LNCaP clone FGC (cell line): ENCODE data around the gene EXOC4.
A peak's percentile ranks its signal among the peaks of the same experiment; 100 is the strongest.
"Not testable (repeated sequence)": the region's sequence is repeated elsewhere in the genome, so short reads cannot be mapped to it uniquely, and the experiment has no call there.

Source experiments
- DNase-seq: peaks from one replicate; pipeline ENCODE4 v3.0.0-alpha.2; 2011; ENCODE audit warnings: low read depth
- H3K4me3 ChIP-seq: 2 replicates; pipeline ENCODE4 v1.5.1; 2011; ENCODE audit warnings: mild to moderate bottlenecking, low read depth, low read length, control low read depth
- CTCF ChIP-seq: IDR thresholded peaks from 2 replicates; pipeline ENCODE4 v1.5.1; 2012; ENCODE audit warnings: mild to moderate bottlenecking; ENCODE audit not compliant: control insufficient read depth, insufficient read depth; ENCODE audit errors: extremely low read depth

Gene EXOC4

GRCh38 chr7:133886797-133887196, 633.9 kb downstream of the EXOC4 start:
- DNase-seq, result no peak
- H3K4me3 ChIP-seq, result no peak overlapping the region
- no peak for TF ChIP-seq CTCF

- no peak for TF ChIP-seq CTCF
- DNase-seq, result no peak
Measured at GRCh38 chr7:133887459-133887858, 634.6 kb downstream of the EXOC4 start.

GRCh38 chr7:133888061-133888930, 635.4 kb downstream of the EXOC4 start:
- TF ChIP-seq CTCF, result no peak
- peak overlapping the region; percentile 16 for H3K4me3 ChIP-seq
- DNase-seq, result peak; percentile 8

More at GRCh38 chr7:133887459-133887858, 634.6 kb downstream of the EXOC4 start:
- no peak overlapping the region for H3K4me3 ChIP-seq

- no peak overlapping the region for H3K4me3 ChIP-seq
- no peak for DNase-seq
- TF ChIP-seq CTCF, result no peak
Measured at GRCh38 chr7:133904776-133905175, 651.9 kb downstream of the EXOC4 start.

GRCh38 chr7:133906553-133906952, 653.7 kb downstream of the EXOC4 start:
- DNase-seq, H3K4me3 ChIP-seq: not testable (repeated sequence)

- H3K4me3 ChIP-seq, result no peak overlapping the region
- TF ChIP-seq CTCF, result no peak
- no peak for DNase-seq
Measured at GRCh38 chr7:133910761-133911160, 657.9 kb downstream of the EXOC4 start.

- TF ChIP-seq CTCF, result no peak
- no peak overlapping the region for H3K4me3 ChIP-seq
- no peak for DNase-seq
Measured at GRCh38 chr7:133911724-133912123, 658.8 kb downstream of the EXOC4 start.
